HepG2 (cell line): ENCODE results near the gene MTSS2. TPM values are rescaled to one million over a fixed set of nuclear protein-coding genes. Genes with fewer than 3 reads are reported as not detected.

Source experiments
- ATAC-seq: fragments of 200-7000 bp; cut with Tn5 transposase; 3 replicates; pipeline ENCODE4 v1.9.1; 2020; ENCODE audit warnings: mild to moderate bottlenecking, moderate library complexity
- BruUV-seq: library from RNA; stranded (reverse); fragments of 400-500 nt; replicated peaks from 2 replicates; lab custom pipeline; 2021; lab: Mats Ljungman, UMichigan
- CTCF ChIA-PET: fragments of 300-600 bp; formaldehyde crosslinking; extraction: SDS; loops from one replicate; lab custom pipeline; 2021; ENCODE audit warnings: low total read pairs, inconsistent platforms, low intra/inter-chr PET ratio; lab: Yijun Ruan, JAX
- POLR2A ChIA-PET: fragments of 350-600 bp; sonication (Branson Sonifier 250); formaldehyde crosslinking; loops from one replicate; lab custom pipeline; 2020; ENCODE audit warnings: antibody characterized with exemption, inconsistent platforms; lab: Yijun Ruan, JAX
- DNase-seq: peaks from one replicate; pipeline ENCODE4 v3.0.0-alpha.2; 2015; ENCODE audit warnings: low spot score
- FAIRE-seq: peaks from 3 replicates; lab custom pipeline; 2011; peaks lifted over from hg19 to GRCh38; lab: Jason Lieb, UNC
- H2AFZ ChIP-seq: one replicate; pipeline ENCODE4 v1.6.1; 2011; ENCODE audit warnings: low read length, inconsistent platforms
- H3K27ac ChIP-seq: fragments of 300-600 bp; 3 replicates; pipeline ENCODE4 v1.8.0; 2011; ENCODE audit warnings: mixed run types, mild to moderate bottlenecking, mixed read lengths, low read length, inconsistent platforms; ENCODE audit not compliant: insufficient read depth; ENCODE audit errors: extremely low read length
- H3K27me3 ChIP-seq, 2 experiments: fragments of 200-600 bp in 1 of 2; 2 replicates in 1 of 2; 3 replicates in 1 of 2; pipeline versions ENCODE4 v1.6.0 to v1.8.0; 2011; ENCODE audit warnings: low read length in 2 of 2, mild to moderate bottlenecking in 2 of 2, moderate library complexity in 2 of 2, inconsistent platforms in 1 of 2; ENCODE audit not compliant: insufficient read depth in 2 of 2, control insufficient read depth in 1 of 2
- H3K36me3 ChIP-seq, 2 experiments: fragments of 200-600 bp in 1 of 2; replicated peaks in 1 of 2; 2 replicates in 1 of 2; 3 replicates in 1 of 2; pipeline versions ENCODE4 v1.5.1 to v1.8.0; 2011; ENCODE audit warnings: low read length in 2 of 2, inconsistent platforms in 1 of 2; ENCODE audit not compliant: insufficient read depth in 2 of 2, control insufficient read depth in 1 of 2
- H3K4me1 ChIP-seq: 2 replicates; pipeline ENCODE4 v1.5.1; 2012; ENCODE audit warnings: low read length, inconsistent platforms; ENCODE audit not compliant: insufficient read depth
- H3K4me2 ChIP-seq: 2 replicates; pipeline ENCODE4 v1.6.0; 2011; ENCODE audit warnings: low read depth, low read length, inconsistent platforms
- H3K4me3 ChIP-seq, 3 experiments: fragments of 200-600 bp in 1 of 3; sonication (generic), shearing (Covaris generic) in 1 of 3; replicated peaks in 1 of 3; 2 replicates each; pipeline ENCODE4 v1.5.1; 2011 to 2016; ENCODE audit warnings: low read length in 3 of 3, inconsistent platforms in 2 of 3, low read depth in 2 of 3, mild to moderate bottlenecking in 2 of 3, control low read depth in 1 of 3, mixed read lengths in 1 of 3; ENCODE audit not compliant: insufficient read depth in 1 of 3
- H3K79me2 ChIP-seq: one replicate; pipeline ENCODE4 v1.6.1; 2011; ENCODE audit warnings: low read length, inconsistent platforms; ENCODE audit not compliant: insufficient read depth
- H3K9ac ChIP-seq: 2 replicates; pipeline ENCODE4 v1.6.0; 2011; ENCODE audit warnings: mild to moderate bottlenecking, low read depth, low read length, inconsistent platforms; ENCODE audit not compliant: insufficient read depth
- H3K9me3 ChIP-seq: 2 replicates; pipeline ENCODE4 v1.5.1; 2012; ENCODE audit warnings: mild to moderate bottlenecking, low read length
- H4K20me1 ChIP-seq: 2 replicates; pipeline ENCODE4 v1.6.0; 2011; ENCODE audit warnings: inconsistent platforms, mild to moderate bottlenecking, low read length, moderate library complexity; ENCODE audit not compliant: insufficient read depth
- ATF7 ChIP-seq, 2 experiments: fragments of 450-650 bp in 1 of 2; sonication (generic) in 1 of 2; formaldehyde crosslinking in 1 of 2; IDR thresholded peaks; 2 replicates each; pipeline versions ENCODE4 v1.4.0 to v1.6.1; 2016 to 2020; ENCODE audit warnings: antibody characterized with exemption in 1 of 2, mild to moderate bottlenecking in 1 of 2, missing genetic modification reagents in 1 of 2
- EZH2 ChIP-seq: conservative IDR thresholded peaks from 2 replicates; pipeline ENCODE4 v1.6.1; 2012; ENCODE audit warnings: mild to moderate bottlenecking, low read depth, low read length, moderate library complexity
- HCFC1 ChIP-seq: fragments of 150-350 bp; IDR thresholded peaks from 2 replicates; pipeline ENCODE4 v1.6.1; 2014; ENCODE audit warnings: low read depth, low read length
- HOXA5 ChIP-seq: sonication (generic); formaldehyde crosslinking; IDR thresholded peaks from 2 replicates; pipeline ENCODE4 v1.4.0; 2020; ENCODE audit warnings: missing genetic modification reagents
- IRF9 ChIP-seq: sonication (generic); formaldehyde crosslinking; IDR thresholded peaks from 2 replicates; pipeline ENCODE4 v1.8.0; 2022; ENCODE audit warnings: missing genetic modification reagents, mild to moderate bottlenecking, borderline replicate concordance
- KLF12 ChIP-seq: sonication (generic); formaldehyde crosslinking; IDR thresholded peaks from 2 replicates; pipeline ENCODE4 v1.4.0; 2020; ENCODE audit warnings: missing genetic modification reagents, borderline replicate concordance
- MED1 ChIP-seq: sonication (generic); formaldehyde crosslinking; IDR thresholded peaks from 2 replicates; pipeline ENCODE4 v1.4.0; 2020; ENCODE audit warnings: missing genetic modification reagents
- NFRKB ChIP-seq: fragments of 450-650 bp; IDR thresholded peaks from 2 replicates; pipeline ENCODE4 v1.6.1; 2017
- REST ChIP-seq, 2 experiments: IDR thresholded peaks; 2 replicates each; pipeline ENCODE4 v1.6.1; 2011 to 2012; ENCODE audit warnings: low read length in 2 of 2, borderline replicate concordance in 1 of 2, low read depth in 1 of 2, mild to moderate bottlenecking in 1 of 2, moderate library complexity in 1 of 2
- RFXAP ChIP-seq: sonication (generic); formaldehyde crosslinking; IDR thresholded peaks from 2 replicates; pipeline ENCODE4 v1.4.0; 2020; ENCODE audit warnings: missing genetic modification reagents, borderline replicate concordance
- SNAI1 ChIP-seq: sonication (generic); formaldehyde crosslinking; IDR thresholded peaks from 2 replicates; pipeline ENCODE4 v1.5.0; 2020; ENCODE audit warnings: mild to moderate bottlenecking, missing genetic modification reagents, borderline replicate concordance
- ZNF20 ChIP-seq: sonication (generic); formaldehyde crosslinking; IDR thresholded peaks from 2 replicates; pipeline ENCODE4 v1.4.0; 2020; ENCODE audit warnings: mild to moderate bottlenecking, moderate library complexity, missing genetic modification reagents
- ZNF30 ChIP-seq: sonication (generic); formaldehyde crosslinking; IDR thresholded peaks from 2 replicates; pipeline ENCODE4 v1.5.0; 2020; ENCODE audit warnings: mild to moderate bottlenecking, missing genetic modification reagents
- ZNF441 ChIP-seq: sonication (generic); formaldehyde crosslinking; IDR thresholded peaks from 2 replicates; pipeline ENCODE4 v1.7.0; 2021; ENCODE audit warnings: missing genetic modification reagents, borderline replicate concordance
- ZNF792 ChIP-seq: IDR thresholded peaks from 2 replicates; pipeline ENCODE4 v1.6.1; 2016
- WGBS: methylation state at CpG from one replicate; pipeline ENCODE4 v1.1.6; 2017; ENCODE audit warnings: low lambda C conversion rate; 5-methylcytosine and 5-hydroxymethylcytosine counted together
- in situ Hi-C: cut with HindIII; loops from 2 replicates; pipeline ENCODE4 v1.10.0; 2017; ENCODE audit warnings: low pct_unique_long_range_greater_than_20kb; ENCODE audit not compliant: extremely low pct_ligation_motif_present
- intact Hi-C: fragments of 100-400 bp; cut with micrococcal nuclease; formaldehyde crosslinking; loops from one replicate; pipeline ENCODE4 v1.10.0; 2022; ENCODE audit not compliant: unreplicated experiment
- polyA plus RNA-seq, 8 experiments: library from polyadenylated mRNA; depleted of rRNA in 3 of 8; stranded (reverse) in 7 of 8; unstranded in 1 of 8; fragments of >200 nt; fragmentation: Illumina TruSeq in 4 of 8; extraction: Trizol in 4 of 8; gene quantifications; 2 replicates each; pipeline versions ENCODE4 v1.2.1 to v1.2.3, GENCODE V29; 2011 to 2016; ENCODE audit warnings: low read depth in 4 of 8, missing spikeins in 1 of 8, mixed read lengths in 1 of 8; ENCODE audit not compliant: insufficient read depth in 1 of 8
- total RNA-seq, 5 experiments: library from RNA; depleted of rRNA; stranded (reverse); fragments of >200 nt; fragmentation: Illumina TruSeq; extraction: Trizol; gene quantifications; 2 replicates each; pipeline ENCODE4 v1.2.3, GENCODE V29; 2016; ENCODE audit warnings: low read depth in 1 of 5
- TF ChIP-seq, protein P1 (sequence below): sonication (generic); formaldehyde crosslinking; conservative IDR thresholded peaks from 2 replicates; pipeline ENCODE4 v1.4.0; 2020; ENCODE audit warnings: mild to moderate bottlenecking, missing genetic modification reagents, moderate library complexity

MTSS2 gene
- total and polyA plus RNA-seq, 2 of the 13 experiments (the other 11 are each of a cell fraction or from before 2014, with no cell fraction given) = 132 to 242 TPM

DNA sequence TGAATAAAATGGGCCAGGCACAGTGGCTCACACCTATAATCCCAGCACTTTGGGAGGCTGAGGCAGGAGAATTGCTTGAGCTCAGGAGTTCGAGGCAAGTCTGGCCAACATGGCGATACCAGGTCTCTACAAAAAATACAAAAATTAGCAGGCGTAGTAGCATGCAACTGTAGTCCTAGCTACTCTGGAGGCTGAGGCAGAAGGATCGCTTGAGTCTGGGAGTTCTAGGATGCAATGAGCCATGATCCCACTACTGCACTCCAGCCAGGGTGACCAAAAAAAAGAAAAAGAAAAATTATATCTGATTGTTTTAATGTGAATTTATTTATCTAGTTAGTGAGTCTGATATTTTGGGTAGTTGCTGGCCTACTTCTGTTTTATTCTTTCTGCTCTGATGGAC lies 32.4 kb downstream of the MTSS2 start:
- H2AFZ ChIP-seq = peak overlapping the region; percentile 100
- POLR2A ChIA-PET = interaction anchor here (0.7 to 2.3 kb wide), 10 partner anchors 23 to 364 kb away, joined by 3 to 10 read pairs (median 4); partner anchors contain the start of genes AARS1 and DDX19A
- H3K27ac ChIP-seq = no peak overlapping the region
- peaks cover 33% of the 10 kb centered on the region for H3K4me1 ChIP-seq
- peak overlapping the region; percentile 100 for H3K4me2 ChIP-seq
- H4K20me1 ChIP-seq = no peaks in the 10 kb centered on the region
- FAIRE-seq = no peak
- H3K4me3 ChIP-seq = peak overlapping the region in 1 of 3 experiments; percentile 70; a peak in 2 of 6 replicates
- CTCF ChIA-PET = interaction anchor here (1.0 to 1.9 kb wide), 5 partner anchors 31 to 284 kb away, joined by 3 to 9 read pairs (median 7); no protein-coding TSS in a partner anchor
- no TSS peak for BruUV-seq
- 63% methylated on average over 4 of the region's 4 CpGs for WGBS
- H3K36me3 ChIP-seq = no peaks in the 10 kb centered on the region
- H3K79me2 ChIP-seq = no peaks in the 10 kb centered on the region
- in situ Hi-C loops = loop anchor here (5.0 kb wide), 1 partner anchor 281 kb away; no protein-coding TSS in a partner anchor
- H3K9ac ChIP-seq = peak overlapping the region; percentile 64
- no peaks in the 10 kb centered on the region for H3K9me3 ChIP-seq
- no peak for DNase-seq
- intact Hi-C loops = loop anchor here (1.0 to 2.0 kb wide), 2 partner anchors 131 to 283 kb away; partner anchors contain the start of genes COG4 and SF3B3
- no peak for ATAC-seq
- H3K27me3 ChIP-seq = peaks cover 5 to 25% of the 10 kb centered on the region in 2 experiments; a peak in 4 of 5 replicates
- no peak for TF ChIP-seq ZNF20 (CRISPR knock-in tag)
- no peak for TF ChIP-seq HOXA5 (CRISPR knock-in tag)
- 0 out of 2 replicates have a peak, but pooled peaks have one; percentile 19 for TF ChIP-seq KLF12 (CRISPR knock-in tag)
- no peak for TF ChIP-seq EZH2
- no peak for TF ChIP-seq ZNF441
- no peak for TF ChIP-seq REST (IDR thresholded peaks at IDR 0.05; ENCODE audit: borderline replicate concordance in 1 of 2, low read depth in 1 of 2, low read length in 2 of 2)
- TF ChIP-seq ZNF30 (CRISPR knock-in tag) = no peak
- TF ChIP-seq RFXAP (CRISPR knock-in tag) = no peak; the same call in none of the 2 replicates
- no peak for TF ChIP-seq NFRKB
- TF ChIP-seq ATF7 (IDR thresholded peaks at IDR 0.05) = no peak
- TF ChIP-seq ATF7 (CRISPR knock-in tag; IDR thresholded peaks at IDR 0.05) = no peak
- no peak for TF ChIP-seq ZNF792
- TF ChIP-seq, protein P1, sequence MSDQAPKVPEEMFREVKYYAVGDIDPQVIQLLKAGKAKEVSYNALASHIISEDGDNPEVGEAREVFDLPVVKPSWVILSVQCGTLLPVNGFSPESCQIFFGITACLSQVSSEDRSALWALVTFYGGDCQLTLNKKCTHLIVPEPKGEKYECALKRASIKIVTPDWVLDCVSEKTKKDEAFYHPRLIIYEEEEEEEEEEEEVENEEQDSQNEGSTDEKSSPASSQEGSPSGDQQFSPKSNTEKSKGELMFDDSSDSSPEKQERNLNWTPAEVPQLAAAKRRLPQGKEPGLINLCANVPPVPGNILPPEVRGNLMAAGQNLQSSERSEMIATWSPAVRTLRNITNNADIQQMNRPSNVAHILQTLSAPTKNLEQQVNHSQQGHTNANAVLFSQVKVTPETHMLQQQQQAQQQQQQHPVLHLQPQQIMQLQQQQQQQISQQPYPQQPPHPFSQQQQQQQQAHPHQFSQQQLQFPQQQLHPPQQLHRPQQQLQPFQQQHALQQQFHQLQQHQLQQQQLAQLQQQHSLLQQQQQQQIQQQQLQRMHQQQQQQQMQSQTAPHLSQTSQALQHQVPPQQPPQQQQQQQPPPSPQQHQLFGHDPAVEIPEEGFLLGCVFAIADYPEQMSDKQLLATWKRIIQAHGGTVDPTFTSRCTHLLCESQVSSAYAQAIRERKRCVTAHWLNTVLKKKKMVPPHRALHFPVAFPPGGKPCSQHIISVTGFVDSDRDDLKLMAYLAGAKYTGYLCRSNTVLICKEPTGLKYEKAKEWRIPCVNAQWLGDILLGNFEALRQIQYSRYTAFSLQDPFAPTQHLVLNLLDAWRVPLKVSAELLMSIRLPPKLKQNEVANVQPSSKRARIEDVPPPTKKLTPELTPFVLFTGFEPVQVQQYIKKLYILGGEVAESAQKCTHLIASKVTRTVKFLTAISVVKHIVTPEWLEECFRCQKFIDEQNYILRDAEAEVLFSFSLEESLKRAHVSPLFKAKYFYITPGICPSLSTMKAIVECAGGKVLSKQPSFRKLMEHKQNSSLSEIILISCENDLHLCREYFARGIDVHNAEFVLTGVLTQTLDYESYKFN = no peak
- peak; percentile 3; the same call in 1 of the 2 replicates for TF ChIP-seq MED1
- no peak for TF ChIP-seq HCFC1
- TF ChIP-seq IRF9 (CRISPR knock-in tag) = no peak
- TF ChIP-seq SNAI1 (CRISPR knock-in tag) = no peak
